Urothelium cell line (cell line): ENCODE data around the gene ANKRD11.
"Not testable (repeated sequence)": the region's sequence is repeated elsewhere in the genome, so short reads cannot be mapped to it uniquely, and the experiment has no call there.

ENCODE experiments used
- DNase-seq: peaks from one replicate; pipeline ENCODE4 v3.0.0; 2011; ENCODE audit warnings: low spot score, mixed read lengths
- FAIRE-seq: peaks from 2 replicates; lab custom pipeline; 2011; peaks lifted over from hg19 to GRCh38; lab: Jason Lieb, UNC

Gene ANKRD11

DNA sequence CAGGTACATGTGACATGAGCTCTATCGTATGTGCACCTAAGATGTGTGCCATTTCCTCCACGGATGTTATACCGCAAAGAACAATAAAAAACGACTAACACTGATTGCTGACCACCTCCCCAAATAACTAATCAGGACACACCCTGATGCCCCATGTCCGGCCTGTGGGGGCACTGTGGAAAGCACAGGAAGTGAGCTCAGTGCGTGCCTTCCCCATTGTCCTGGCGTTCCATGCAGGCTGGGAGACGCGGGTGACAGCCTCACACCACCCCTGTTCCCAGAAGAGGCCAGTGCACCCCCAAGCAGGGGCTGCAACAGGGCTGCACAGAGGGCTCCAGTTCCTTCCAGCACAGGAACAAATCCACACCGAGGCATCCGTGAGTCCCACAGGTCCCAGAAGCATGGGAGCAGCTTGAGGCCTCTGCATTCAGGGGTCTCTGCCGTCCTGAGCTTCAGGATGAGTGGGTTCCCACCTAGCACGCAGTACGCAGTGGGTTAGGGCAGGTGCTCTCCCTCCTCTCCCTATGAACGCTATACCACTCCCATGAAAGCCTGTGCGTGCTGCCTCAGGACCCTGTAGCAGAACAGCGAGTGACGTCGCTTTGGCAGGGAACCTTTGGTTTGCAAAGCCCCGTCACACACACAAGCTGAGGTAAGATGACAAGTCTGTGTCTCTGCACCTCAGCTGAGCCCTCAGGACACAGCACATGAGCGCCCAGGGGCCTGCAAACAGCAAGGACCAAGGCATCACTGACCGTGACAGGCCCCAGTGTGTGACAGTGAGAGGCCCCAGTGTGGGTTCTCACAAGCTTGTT, 155.2 kb downstream of the ANKRD11 start:
- FAIRE-seq (no peak), DNase-seq (no peak)

DNA sequence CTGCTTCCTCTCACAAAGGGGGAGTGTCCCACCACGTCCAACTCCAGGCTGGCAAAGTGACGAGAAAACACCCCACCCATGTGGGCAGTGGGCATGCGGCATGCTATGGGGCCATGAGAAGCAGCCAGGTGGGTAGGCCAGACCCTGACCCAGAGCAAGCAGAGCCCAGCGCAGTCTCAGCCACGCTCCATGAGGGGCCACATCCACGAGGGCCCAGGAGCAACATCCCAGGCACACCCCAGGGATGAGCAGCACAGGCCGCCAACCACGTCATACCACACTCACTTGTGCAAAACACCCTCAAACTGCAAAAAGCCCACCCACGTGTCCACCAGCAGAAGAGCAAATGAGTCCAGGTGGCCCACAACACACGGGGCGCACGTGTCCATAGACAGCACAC, 155.9 kb downstream of the ANKRD11 start:
- DNase-seq, result no peak
- no peak for FAIRE-seq

DNA sequence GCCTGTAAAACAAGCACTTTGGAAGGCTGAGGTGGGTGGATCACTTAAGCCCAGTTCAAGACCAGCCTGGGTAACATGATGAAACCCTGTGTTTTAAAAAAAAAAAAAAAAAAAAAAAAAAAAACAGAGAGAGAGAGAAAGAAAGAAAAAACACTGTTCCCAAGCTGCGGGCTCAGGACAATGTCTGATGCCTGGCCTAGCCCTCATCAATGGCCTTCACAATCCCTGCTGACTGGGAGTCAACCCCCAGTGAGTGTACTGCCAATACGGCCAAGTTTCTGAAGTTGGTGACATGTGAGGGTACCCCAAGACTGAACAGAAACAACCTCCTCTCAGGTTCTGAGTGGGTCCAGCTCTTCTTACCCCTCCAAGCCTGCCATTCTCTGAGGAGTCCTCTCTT, 156.3 kb downstream of the ANKRD11 start:
- FAIRE-seq (no peak), DNase-seq (no peak)

DNA sequence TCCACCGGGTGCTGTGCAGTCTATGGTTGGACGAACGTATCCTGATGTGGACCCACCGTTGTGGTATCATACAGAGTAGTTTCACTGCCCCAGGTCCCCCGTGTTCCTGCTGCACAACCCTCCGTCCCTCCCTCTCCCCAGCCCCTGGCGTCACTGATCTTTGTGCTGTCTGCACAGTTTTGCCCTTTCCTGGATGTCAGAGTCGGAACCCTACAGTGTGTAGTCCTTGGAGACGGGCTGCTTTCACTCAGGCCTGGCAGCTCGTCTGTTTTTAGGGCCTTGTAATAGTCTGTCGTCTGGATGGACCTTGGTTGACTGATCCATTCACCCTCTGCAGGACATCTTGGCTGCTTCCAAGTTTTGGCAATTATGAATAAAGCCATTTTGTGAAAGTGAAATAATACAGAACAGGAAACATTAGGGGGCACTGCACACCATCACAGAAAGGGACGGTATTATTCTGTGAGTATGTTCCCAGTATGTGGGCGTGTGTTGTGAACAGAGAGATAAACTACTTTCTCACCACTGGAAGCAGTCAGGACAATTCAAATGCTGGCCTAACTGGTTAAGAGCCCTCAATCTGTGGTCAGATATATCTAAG, 156.9 kb downstream of the ANKRD11 start:
- FAIRE-seq, DNase-seq: not testable (repeated sequence)

DNA sequence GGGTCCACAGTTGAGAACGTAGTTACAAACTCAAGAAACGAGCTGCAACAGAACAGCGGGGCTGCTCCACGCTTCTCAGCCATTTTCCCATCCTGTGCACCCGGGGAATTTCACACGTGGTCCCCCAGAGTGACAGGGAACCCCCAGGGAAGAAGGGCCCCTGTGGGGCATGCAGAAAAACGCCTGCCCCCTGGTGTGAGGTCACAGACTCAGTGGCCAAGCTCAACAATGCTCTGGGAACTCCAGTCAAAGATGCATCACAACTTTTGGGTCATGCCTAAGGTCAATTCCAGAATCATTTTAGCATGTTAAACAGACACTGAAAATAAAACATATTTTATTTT, 157.5 kb downstream of the ANKRD11 start:
- FAIRE-seq, result no peak
- no peak for DNase-seq

DNA sequence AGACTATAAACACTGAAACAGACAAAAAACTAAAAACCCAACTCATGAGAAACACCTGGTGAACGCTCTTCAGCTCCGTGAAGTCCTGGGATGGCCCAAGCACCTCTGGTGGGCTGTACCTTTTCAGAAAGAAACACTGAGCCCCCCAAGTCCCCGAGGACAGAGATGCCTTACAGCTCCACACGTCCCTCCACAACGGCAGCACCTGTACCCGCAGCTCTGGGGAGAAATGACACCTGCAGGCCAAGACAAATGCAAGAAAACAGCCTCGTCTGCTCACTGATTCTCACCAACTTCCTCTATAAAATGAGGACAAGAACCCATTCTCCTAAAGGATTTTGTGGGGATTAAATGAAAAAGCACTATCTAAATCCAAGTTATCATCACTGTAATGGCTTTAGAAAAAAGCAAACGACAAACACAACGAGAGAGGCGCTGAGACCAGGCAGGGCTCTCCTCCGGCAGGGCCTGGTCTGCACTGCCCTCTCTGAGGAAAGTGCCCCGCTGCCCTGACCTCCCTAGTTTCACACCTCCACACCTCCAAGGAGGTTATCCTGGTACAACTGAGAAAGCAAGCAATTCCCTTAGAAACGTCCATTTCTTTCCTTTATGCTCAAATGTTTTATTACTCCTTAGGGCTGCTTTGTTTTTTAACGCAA, 158.0 kb downstream of the ANKRD11 start:
- DNase-seq (no peak), FAIRE-seq (no peak)

DNA sequence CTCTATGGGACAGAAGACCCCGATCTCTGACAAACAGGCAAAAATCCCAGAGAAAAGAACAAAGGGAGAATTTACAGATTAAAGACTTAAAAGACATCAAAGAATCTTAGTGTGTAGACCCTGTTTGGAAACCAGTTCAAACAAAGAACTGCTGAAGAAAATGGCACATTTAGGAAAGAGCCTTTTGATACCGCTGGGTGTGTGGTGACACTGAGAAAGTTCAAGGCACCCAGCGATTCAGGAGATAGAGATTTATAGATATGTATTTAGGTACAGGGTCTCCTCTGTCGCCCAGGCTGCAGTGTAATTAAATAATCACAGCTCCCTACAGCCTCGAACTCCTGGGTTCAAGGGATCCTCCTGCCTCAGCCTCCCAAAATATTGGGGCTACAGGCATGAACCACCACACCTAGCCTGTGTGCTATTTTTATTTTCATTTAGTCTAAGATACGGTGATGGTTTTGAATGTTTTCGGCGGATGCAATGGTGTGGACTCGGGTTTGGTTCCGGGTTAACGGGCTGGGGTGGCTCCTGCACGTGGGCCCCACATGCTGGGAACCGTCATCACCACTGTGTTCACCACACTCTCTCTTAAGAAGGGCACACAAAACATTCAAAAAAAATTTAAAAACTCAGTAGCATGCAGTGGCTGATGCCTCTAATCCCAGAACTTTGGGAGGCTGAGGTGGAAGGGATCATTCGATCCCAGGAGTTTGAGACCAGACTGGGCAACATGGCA, 158.8 kb downstream of the ANKRD11 start:
- no peak for FAIRE-seq
- DNase-seq, result no peak

DNA sequence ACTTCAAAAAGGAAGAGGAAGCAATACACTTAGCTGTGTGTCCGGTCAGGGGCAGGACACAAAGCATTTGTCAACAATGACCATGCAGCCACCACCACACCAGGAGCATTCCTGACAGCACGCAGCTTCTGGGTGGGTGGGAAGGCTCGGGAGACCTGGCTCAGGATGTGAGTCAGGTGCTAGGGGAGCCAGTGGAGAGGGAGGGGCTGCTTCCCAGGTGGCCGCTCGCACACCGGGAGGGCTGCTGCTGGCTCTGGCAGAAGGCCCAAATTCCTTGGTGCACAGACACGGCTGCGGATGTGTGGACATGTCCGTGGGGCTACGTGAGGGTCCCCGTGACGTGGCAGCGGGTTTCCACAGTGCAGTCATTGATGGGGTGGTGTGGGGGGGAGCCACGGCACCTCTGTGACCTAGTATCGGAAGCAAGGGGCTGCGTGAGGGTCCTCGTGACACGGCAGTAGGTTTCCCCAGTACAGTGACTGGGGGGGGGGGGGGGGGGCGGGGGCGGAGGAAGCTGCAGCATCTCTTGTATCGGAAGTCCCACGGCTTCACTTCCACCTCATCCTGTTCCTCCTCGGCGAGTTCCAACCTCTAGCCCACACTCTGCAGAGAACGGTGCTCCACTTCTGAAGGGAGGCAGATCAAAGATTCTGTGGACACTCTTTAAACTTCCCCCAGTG, 160.0 kb downstream of the ANKRD11 start:
- DNase-seq (peak; percentile 91), FAIRE-seq (no peak)

DNA sequence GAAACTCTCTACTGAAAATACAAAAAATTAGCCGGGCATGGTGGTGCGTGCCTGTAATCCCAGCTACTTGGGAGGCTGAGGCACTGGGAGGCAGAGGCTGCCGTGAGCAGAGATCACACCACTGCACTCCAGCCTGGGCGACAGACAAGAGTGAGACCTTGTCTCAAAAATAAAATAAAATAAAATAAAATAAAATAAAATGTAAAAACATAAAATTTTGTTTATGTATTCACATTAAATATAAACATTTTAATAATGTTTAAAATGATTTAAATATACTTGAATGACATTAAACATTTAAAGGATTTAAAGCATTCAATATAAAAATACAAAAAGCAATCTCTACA, 160.6 kb downstream of the ANKRD11 start:
- not testable (repeated sequence) for FAIRE-seq, DNase-seq

DNA sequence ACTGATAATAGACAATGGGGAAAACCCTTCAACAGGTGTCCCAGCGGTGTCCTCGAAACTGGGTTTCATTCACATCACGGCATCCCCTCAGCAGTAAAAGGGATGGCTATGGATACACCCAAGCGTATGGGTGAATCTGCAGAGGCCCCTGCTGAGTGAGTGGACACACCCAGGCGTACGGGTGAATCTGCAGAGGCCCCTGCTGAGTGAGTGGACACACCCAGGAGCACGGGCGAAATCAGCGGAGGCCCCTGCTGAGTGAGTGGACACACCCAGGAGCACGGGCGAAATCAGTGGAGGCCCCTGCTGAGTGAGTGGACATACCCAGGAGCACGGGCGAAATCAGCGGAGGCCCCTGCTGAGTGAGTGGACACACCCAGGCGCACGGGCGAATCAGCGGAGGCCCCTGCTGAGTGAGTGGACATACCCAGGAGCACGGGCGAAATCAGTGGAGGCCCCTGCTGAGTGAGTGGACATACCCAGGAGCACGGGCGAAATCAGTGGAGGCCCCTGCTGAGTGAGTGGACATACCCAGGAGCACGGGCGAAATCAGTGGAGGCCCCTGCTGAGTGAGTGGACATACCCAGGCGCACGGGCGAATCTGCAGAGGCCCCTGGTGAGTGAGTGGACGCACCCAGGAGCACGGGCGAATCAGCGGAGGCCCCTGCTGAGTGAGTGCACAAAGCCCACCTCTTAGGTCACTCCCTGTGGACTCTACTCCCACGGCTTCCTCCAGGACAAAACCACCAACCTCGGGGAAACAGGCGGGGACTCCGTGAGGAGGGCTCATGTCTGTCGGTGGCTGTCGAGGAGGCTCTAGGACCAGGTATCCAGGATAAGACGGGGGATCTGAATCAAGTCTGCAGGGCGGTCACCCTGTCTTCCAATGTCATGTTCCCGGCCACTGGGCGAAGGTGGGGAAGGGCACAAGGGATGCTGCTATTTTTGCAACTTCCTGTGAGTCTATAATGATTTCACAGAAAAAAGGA, 161.7 kb downstream of the ANKRD11 start:
- not testable (repeated sequence) for FAIRE-seq, DNase-seq

DNA sequence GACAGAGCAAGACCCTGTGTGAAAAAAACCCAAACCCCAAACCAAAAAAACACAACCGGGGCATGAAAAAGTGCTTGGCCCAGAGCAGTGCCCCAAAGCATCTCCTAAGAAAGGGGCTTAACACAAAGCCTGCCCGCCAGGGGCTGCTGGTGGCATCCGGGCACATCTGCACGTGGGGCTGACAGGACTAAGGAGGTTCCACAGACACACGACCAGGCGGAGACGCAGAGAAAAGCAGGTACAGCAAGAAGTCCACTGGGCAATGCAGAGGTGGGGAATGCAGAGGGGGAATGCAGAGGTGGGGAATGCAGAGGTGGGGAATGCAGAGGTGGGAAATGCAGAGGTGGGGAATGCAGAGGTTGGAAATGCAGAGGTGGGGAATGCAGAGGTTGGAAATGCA, 163.6 kb downstream of the ANKRD11 start:
- FAIRE-seq (no peak), DNase-seq (no peak)

DNA sequence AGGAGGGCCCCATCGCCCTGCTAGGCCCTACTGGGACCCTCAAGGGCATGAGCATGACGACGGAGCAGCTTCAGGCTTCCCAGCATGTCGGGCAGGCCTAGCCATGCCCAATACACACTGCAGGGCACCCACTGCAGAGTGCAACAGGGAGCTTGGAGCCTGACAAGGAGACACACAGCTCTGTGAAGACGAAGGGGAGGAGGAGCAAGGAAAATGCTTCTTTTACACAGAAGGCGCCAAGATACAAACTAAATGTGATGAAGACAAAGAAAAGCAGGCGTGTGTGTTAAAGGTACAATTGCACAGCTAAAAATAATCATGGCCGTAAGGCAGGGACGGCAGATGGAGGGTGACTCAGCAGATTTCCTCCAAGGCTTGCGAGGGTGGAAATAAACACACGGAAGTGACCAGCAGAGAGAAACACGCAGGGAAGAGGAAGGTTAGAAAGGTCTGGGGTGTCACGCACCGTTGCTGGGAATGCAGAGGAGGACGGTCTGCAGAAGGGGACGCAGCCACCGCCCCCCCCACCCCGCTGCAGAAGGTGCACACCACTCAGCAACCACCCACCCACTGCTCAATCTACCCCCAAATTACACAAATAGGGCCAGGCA, 164.4 kb downstream of the ANKRD11 start:
- no peak for FAIRE-seq
- peak; percentile 44 for DNase-seq

DNA sequence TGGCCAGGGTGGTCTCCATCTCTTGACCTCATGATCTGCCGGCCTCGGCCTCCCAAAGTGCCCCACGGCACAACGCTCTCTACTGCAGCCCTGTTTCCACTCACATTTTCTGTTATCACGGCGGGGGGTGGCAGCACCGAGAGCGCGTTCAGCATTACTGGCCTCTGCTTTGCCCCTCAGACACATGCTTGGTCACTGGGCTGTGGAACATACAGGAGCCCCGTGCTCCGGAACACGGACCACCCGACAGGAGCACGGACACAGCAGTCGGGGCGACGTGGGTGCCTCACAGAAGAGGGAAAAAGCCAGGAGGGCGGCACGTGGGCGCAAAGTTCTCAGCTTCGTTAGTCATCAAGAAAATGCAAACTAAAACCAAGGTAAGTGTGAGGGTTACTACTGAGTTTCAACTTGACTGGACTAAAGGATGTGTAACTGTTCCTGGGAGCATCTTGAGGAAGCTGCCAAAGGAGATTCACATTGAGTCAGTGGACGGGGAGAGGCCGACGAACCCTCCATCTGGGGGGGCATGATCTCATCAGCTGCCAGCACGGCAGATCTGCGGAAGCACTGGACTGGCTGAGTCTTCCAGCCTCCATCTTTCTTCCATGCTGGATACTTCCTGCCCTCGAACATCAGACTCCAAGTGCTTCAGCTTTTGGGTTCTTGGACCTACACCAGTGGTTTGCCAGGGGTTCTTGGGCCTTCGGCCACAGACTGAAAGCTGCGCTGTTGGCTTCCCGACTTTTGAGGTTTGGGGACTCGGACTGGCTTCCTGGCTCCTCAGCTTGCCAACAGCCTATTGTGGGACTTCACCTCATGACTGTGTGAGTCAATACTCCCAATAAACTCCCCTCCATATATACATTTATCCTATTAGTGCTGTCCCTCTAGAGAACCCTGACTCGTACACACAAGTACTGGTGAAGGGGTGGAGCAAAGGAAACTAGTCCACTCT, 166.0 kb downstream of the ANKRD11 start:
- no peak for DNase-seq
- FAIRE-seq, result no peak

DNA sequence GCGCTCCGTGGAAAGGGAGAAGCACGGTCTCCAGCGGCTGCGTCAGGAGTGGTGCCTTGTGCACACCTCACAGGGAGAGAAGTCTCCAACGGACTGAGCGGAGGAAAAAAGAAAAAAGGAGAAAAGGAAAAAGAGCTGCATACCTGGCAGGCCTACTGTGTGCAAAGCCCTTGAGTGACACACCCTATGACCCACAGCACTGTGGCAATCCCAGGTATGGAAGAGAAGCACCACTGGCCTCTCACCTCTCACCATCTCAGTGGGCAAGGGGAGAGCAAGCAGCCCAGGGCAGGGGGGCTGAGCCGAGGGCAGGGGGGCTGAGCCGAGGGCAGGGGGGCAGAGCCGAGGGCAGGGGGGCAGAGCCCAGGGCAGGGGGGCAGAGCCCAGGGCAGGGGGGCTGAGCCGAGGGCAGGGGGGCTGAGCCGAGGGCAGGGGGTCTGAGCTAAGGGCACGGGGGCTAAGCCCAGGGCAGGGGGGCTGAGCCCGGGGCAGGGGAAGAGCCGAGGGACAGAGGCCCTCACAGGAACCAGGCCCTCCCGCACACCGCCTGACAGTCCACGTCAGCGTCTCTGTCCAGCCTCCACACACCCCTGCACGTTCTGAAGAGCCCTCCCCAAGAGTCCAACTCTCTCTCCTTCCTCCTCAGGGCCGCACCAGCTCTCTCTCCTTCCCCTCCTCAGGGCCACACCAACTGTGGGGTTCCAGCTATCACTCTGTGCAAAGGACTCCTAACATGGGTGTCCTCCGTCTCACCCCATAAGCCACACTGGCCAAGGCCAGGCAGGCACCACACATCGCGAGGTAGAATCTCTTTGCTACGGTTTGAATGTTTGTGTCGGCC, 167.0 kb downstream of the ANKRD11 start:
- no peak for FAIRE-seq

DNA sequence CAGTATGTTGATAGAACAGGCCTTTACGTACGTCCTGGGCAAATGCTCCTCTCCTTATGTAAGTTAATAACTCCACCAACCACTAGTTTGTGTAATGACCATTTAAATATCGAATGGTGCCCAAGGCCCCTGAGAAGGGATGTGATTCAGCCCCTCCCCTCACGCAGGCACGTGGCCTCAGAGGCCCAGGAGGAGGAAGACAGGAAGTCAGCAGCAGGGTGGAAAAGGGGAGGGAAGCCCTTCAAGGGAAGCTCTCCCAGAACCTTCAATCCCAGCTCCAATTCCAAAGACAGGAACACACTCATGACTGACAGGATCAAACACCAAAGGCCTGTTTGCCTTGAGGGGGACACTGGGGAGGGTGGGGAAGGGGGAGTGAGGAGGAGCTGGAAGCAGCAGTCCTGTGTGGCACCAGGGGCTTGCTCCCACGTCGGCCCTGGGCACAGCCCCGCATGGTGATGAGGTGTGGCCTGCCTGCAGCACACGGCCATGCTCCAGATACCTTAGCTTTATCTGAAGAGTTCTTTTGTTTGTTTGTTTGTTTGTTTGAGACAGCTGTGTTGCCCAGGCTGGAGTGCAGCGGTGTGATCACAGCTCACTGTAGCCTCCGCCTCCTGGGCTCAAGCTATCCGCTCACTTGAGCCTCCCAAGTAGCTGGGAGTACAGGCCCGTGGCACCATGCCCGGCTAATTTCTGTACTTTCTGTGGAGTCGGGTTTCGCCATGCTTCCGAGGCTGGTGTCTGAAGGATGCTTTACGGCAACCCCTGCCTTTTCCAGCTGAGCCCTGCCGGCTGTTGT, 167.8 kb downstream of the ANKRD11 start:
- DNase-seq (peak; percentile 62), FAIRE-seq (no peak)

More for the DNA sequence above, 167.0 kb downstream of the ANKRD11 start:
- DNase-seq, result no peak

DNA sequence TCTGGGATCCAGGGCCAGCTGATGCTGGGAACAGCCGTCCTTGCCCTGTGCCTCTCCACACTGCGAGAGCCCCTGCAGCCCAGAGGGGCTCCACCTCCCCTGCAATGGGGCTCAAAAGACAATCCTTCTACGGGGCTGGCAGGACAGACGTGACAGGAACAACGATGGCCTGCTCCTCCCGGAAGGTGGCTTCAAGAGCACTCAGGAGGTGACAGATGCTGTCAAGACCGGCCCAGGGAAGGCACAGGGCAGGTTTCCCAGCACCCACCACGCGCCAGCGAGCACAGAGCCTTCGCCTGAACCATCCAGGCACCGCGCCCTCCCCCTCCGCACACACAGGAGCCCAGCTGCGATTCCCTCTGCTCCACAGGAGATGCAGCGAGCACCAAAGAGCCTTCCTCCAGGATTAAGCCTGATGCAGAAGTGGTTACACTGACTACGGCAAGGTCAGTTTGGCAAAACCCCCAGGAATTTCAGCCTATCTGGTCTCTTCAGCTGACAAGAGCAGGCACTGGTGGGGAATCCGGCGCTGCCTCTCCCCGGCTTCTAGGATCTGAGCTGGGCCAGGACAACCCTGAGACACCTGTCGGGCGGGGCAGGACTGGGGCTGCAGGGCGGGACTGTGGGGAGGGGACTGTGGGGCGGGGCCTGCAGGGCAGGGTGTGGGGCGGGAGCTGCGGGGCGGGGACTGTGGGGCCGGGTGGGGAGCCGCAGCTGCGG, 169.4 kb downstream of the ANKRD11 start:
- FAIRE-seq (no peak), DNase-seq (peak; percentile 25)
